HL-60/S4 treated with retinoic acid at 250 ng/mL for 4 days and 3 days (cell line): ENCODE data around the gene BSDC1.
"Not testable (repeated sequence)": the region's sequence is repeated elsewhere in the genome, so short reads cannot be mapped to it uniquely, and the experiment has no call there.

ENCODE experiments used
- in situ Hi-C: fragments of 300-500 bp; cut with MboI; formaldehyde crosslinking; loops from 2 replicates; pipeline ENCODE4 v1.7.0; 2022; ENCODE audit warnings: low sequenced_read_pairs

BSDC1 gene

DNA sequence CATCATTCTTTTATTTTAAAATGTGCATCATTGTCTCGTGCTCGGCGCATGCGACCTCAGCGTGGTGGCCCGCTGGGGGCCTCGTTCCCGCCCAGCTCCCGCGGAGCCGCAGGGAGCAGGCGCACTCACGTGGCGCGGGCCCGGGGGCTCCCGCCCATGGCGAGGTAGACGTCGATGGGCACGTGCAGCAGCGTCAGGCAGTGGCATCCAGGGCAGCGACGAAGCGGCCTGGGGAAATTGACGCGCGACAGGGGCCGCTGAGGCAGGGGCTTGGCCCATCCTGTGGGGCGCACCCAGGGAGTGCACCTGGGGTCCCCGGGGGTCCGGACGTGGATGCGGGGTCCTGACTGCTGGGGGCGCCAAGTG, 33.0 kb downstream of the BSDC1 start:
- in situ Hi-C loops, result no loop called here

DNA sequence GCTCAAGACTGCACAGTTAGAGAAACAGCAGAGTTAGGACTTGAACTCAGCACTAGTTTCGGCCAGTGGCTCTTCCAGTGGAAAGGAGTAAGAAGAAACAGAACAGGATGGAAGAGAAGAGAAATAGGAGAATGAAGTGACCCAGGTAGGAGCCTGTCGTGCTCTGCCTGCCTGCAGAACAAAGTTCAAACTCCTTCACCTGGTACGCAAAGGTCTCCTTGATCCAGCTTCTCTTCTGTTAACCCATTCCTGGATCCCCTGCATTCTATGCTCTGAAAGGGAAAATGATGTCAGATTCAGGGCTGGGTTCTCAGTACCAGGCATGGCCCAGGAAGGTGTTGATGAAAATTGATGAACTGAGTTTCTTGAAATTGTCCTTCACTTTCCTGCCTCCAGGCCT, 35.8 kb downstream of the BSDC1 start:
- in situ Hi-C loops, result no loop called here

DNA sequence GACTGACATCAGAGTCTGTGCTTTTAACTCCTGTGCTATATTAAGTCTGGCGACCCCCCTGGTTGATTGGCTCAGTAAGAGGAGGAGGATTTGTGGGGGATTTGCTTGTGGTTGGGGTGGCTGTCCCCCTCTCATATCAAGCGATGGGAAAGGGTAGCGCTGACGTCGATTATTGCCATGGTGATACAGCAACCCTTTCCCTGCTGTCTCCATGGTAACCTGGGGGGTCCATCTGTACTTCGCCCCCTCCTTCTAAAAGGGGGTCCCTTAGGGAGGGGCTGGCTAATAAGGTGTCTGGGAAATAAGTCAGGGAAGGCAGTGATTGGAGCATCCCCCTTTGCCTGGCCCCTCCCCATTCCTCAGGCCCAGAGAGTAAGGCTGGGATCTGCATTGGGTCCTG, 36.6 kb downstream of the BSDC1 start:
- in situ Hi-C loops, result no loop called here

DNA sequence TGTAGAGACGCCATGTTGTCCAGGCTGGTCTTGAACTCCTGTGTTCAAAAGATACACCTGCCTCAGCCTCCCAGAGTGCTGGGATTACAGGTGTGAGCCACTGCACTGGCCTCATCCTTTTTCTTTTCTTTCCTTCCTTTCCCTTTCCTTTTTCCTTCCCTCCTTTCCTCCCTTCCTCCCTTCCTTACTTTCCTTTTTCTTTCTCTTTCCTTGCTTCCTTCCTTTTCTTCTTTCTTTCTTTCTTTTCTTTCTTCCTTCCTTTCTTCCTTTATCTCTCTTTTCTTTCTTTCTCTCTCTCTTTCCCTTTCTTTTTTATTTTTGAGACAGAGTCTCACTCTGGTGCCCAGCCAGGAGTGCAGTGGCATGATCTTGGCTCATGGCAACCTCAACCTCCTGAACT, 37.8 kb downstream of the BSDC1 start:
- in situ Hi-C loops, result no loop called here

DNA sequence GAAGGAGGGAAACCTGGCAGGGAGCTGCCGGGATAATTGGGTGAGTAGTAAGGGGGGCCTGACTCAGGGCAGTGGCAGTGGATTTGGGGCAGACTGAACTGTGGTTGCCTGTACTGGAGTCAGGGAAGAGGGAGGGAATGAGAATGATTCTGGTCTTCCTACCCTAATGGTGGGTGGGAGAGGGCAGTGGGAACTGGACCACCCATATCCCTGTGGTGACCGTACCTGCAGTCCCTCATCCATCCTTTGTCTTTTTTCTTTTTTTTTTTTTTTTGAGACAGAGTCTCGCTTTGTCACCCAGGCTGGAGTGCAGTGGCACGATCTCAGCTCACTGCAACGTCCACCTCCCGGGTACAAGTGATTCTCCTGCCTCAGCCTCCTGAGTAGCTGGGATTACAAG, 38.5 kb downstream of the BSDC1 start:
- in situ Hi-C loops, result not testable (repeated sequence)

DNA sequence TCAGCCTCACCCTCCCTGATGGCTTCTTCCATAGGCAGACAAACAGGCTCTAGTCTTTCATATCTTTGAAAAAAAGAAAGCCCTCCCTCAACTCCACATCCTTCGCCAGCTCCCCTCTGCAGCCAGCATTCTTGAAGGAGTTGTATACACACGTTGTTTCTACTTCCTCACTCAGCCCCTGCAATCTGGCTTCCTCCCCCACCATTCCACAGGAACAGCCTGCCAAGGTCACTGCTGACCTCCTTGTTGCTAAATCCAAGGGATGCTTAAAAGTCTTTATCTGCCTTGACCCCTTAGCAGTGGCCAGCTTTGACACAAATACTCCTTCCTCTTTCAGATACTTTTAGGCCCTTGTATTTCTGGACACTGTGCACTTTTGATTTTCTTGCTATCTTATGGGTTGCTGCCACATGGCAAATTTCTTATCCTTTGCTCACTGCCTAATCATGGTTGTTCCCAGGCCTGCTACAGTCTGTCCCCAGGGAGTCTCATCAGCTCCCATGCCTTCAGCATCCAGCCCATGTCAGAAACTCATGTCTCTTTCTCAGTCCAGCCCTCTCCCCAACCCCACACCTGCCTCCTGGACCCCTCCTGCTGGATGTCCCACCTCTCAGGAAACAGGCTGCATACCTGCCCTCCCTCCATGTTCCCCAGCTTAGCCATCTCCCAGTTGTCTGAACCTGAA, 40.2 kb downstream of the BSDC1 start:
- in situ Hi-C loops, result no loop called here

DNA sequence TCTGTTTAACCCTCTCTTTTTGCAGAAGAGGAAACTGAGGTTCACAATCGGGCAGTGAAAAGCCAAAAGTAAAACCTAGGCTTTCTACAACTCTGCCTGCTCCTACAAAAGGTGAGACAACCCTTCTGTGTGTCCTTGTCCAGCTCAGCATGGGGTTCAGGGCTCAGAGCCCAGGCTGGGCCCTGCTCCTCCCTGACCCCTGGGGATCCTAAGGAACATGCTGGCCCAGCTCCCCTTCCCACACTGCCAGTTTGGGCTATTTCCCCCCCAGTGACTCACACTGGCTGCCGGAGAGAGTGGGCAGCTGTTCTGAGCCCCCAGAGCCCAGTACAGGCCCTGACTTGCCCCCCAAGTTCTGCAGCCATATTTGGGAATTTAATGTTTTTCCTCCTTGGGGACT, 40.8 kb downstream of the BSDC1 start:
- in situ Hi-C loops, result no loop called here

DNA sequence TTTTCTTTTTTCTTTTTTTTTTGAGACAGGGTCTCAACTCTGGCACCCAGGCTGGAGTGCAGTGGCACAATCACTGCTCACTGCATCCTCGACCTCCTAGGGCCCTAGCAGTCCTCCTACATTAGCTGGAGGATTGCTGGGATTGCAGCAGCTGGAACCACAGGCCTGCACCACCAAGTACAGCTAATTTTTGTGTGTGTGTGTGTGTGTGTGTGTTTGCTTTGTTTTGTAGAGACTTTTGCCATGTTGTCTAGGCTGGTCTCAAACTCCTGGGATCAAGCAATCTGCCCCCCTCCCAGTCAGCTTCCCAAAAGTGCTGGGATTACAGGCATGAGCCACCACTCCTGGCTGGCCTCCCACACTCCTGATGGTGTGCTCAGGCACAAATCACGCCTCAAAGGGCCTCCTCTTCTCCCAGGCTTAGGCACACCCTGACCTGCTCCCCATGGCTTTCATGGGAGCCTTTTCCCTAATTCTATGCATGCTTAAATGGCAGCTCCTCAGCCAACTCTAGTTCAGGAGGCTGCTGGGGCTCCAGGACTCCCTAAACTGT, 41.3 kb downstream of the BSDC1 start:
- in situ Hi-C loops, result no loop called here

DNA sequence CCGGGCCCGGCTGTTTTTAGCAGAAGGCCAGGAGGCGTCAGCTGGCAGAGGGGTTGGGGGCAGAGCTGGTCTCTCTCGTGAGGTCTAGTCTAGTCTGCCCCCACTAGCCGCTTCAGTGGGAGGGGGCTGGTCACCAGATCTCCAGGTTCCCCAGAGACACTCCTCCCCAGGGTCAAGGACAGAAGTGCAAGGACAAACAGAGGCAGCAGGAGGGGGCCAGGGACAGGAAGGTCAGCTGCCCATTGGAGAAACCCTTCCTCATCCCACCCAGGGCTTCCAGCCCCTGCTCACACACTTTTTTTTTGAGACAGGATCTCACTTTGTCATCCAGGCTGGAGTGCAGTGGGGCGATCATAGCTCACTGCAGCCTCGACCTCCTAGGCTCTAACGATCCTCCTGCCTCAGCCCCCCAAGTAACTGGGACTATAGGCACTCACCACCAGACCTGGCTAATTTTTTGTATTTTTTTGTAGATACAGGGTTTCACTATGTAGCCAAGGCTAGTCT, 41.9 kb downstream of the BSDC1 start:
- in situ Hi-C loops, result no loop called here

DNA sequence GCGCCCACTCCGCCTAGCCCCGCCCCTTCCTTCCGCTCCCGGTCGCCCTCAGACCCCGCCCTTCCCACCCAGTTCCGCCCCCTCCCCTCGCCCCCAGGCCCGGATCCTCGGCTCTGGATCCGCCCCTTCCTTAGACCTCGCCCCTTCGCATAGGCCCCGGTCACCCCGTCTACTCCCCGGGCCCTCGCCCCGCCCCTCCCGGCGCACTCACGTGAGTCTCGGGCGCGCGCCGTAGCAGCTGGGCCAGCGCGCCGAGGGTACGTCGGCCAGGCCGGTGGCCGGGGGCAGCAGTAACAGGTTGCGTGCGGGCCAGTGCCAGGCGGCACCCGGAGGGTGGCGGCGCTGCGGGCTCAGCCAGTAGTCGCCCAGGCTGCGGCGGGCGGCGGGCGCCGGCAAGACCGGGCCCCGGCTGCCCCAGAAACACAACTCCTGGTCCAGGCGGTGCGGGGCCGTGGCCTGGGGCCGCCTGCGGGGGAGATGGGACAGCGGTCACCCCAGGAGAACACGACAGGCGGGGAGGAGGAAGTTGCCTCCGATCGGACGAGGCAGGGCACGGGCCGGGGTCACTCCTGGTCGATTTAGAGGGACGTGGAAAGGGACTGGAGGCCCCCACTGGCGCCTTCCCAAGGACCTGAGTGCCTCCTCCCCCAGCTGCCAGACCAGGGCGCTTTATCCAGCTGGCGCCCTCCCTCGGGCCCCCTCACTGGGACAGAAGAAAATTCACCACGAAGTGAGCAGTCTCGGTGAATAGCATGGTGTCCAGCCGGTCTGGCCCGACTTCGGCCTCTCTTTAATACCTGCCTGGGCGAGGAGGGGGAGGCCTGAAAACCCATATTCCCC, 42.6 kb downstream of the BSDC1 start:
- in situ Hi-C loops, result no loop called here

DNA sequence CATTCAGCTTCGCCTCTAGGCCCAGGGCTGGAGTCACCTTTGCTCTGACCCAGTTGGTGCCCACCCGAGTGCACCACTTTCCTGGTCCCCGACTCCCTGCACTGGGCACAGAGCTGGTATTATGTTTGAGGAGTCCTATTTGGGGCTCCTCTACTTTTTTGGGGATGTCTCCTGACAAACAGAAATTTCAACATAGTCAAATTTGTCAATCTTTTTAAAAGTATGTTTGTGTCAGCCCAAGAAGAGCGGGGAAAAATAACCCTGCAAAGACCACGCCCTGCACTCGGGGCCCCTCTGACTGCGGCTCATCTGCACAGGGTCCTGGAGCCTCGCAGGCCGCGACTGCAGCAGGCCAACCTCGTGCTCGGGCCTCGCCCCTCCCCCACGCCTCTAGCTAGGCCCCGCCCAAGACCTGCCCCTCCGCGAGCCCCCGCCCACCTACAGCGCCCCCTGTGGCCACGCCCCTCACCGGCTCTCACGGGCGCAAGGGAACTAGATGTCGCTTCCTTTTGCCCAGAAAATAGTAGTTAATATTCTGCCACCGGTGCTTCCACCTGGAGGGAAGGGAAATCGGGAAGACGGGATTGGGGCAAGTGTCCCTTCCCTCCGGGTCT, 43.3 kb downstream of the BSDC1 start:
- in situ Hi-C loops, result no loop called here

DNA sequence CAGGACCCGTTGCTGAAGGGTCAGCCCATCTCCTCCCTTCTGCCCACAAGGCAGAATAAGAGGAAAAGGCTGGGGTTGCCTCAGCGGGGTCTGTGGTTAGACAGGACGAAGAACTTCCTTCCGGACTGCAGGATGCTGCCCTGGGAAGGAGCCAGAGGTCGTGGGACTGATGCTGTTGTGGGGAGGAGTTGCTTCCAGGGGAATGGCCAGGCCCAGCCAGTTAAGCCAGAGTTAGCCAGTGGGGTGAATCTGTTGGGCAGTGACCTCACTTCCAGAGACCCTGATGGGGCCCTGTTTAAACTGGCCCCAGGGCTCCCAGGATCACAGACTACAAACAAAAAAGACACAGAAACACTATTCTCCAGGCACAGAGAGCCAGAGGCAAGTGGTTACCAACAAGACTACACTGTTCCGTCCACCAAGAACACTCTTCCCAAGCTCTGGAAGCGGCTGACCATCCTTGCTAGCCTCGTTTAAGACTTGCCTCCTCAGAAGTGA, 45.0 kb downstream of the BSDC1 start:
- in situ Hi-C loops, result no loop called here

DNA sequence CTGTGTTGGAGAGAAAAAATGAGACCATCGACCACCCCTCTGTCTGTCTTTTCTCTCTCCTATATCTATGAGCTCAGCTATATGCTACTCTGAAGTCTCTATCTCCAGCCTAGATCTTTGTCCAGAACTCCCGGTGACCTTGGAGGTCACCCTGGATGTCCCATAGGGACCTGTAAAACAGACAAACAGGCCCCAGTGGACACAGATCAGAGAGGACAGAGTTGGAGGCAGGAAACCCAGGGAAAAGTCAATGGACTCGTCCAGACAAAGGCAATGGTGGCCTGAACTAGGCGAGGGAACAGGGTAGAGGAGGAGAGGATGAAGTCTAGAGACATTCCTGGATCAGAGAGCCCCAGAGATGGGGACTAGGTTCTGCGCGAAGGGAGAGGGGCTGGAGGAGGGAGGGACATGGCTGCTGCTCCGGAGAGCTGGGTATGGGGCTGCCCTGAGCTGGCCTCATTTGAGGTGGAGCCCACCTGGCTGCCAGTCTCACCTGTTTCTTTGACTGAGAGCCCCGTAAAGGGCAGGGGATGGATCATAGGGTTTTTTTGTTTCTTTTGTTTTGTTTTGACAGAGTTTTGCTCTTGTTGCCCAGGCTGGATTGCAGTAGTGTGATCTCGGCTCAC, 47.6 kb downstream of the BSDC1 start:
- in situ Hi-C loops, result no loop called here

DNA sequence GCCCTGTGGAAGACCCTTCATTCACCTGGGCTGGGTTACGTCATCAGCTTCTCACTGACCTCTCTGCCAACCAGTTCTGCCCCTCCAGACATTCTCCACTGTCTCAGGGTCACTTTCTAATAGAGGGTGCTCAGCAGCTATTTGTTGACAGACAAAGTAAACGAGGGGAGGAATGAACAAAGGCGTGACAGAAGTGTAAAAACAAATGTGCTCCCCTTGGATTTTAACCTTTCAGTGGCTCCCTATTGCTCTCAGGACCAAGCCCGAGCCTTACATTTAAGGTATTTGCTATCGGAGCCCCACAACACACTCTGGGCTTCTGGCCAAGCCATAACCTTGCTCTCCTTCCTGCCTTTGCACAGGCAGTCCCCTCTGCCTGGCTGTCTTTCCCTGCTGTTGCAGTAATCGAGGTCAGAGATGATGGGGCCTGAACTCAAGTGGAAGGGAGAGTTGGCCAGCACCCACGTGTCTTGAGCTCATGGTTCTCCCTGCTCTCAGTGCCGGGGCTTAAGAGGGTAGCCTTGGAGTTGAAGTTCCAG, 48.9 kb downstream of the BSDC1 start:
- in situ Hi-C loops, result no loop called here

DNA sequence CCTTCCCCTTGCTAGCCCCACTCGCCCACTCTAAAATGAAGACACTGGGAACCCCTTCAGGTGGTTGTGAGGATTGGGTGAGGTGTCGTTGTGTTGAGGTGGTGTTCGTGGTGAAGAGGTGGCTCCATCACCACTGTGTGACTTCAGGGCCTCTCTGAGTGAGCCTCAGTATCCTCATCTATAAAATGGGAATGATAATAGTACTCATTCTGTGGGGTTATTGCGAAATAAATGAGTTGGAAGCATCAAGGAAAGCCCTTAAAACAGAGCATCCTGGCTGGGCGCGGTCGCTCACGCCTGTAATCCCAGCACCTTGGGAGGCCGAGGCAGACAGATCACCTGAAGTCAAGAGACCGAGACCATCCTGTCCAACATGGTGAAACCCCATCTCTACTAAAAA, 51.5 kb downstream of the BSDC1 start:
- in situ Hi-C loops, result no loop called here

DNA sequence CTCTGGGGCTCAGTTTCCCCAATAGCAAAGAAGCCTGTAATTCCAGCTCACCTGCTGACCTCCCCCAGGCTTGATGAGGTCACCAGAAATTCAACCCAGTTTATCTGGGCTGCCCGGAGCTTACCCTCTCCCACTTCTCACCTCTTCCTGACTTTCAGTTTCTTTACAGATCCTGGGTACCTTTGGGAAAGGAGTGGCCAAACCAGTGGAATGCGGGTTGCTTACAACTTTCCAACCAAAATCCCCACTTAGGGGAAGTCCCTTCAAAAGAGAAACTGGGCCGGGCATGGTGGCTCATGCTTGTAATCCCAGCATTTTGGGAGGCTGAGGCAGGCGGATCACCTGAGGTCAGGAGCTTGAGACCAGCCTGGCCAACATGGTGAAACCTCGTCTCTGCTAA, 52.3 kb downstream of the BSDC1 start:
- in situ Hi-C loops, result no loop called here

DNA sequence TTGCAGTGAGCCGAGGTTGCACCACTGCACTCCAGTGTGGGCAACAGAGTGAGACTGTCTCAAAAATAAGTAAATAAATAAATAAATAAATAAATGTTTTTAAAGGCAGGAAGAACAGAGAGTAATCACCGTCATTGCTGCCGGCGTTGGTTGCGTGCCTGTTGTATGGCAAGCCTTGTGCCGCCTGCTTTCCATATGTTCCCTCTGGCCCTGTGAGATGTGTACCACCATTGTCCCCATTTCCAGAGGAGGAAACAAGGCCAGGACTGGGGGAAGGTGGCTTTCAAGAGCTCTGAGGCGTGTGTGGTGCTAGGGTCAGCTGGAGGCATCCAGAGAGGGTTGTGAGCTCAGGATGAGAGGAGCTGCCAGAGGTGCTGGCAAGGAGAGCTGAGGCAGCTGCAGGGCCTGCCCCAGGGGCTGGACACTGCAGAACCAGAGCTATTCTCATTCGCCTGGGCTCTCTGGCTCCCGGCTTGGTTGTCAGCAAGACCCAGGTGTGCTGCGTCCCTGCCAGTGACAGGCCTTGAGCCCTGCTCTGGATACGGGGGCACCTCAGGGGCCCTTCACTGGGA, 53.0 kb downstream of the BSDC1 start:
- in situ Hi-C loops, result no loop called here

DNA sequence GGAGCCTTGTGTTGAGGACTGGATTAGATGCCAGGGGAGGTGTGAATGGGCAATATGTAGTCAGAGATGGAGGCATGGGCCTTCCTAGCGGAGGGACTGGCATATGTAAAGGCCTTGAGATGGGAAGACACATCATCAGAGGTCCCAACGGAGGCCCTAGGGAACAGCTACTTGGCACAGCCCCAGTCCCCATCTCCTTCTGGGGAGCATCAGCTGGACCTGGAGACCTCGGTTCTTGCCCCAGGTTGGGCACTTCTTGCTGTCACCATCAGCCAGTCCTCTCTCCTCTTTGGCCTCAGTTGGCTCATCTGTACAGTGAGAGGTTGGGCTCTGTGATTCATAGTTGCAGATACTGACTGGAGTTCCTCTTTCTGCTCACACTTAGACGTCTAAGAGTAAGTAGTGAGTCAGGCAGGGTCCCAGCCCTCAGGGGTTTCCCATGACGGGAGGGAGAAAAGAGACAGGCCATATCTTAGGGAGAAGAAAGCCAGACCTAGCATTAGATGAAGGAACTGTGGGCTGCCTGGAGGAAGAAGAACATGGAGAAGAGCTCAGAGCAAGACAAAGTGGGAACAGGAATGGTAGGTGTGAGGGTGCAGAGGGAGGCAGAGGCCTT, 54.8 kb downstream of the BSDC1 start:
- in situ Hi-C loops, result no loop called here

DNA sequence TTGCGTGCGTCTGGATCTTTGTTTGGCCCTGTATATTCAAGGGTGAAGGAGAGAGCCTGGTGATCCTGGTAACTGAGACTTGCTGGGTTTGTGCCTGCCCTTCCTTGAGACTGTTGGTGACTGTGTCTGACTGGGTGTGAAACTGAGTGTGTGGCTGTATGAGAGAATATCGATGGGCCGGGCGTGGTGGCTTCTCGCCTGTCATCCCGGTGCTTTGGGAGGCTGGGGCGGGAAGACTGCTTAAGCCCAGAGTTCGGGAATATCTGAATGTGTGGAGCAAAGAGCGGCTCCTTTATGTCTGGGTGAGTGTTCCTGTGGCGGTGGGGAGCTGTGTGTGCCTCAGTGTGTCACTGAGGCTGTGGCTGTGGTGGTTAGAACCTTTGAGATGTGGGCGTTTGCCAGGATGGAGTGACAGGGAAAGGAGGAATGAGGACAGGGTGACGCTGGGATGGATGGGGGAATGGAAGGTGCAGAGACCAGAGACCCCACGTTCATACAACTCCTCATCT, 55.5 kb downstream of the BSDC1 start:
- in situ Hi-C loops, result no loop called here
